Ishikawa (cell line): ENCODE data around the gene KIRREL3.

Experiments used
- CEBPB ChIP-seq: IDR thresholded peaks from 2 replicates; pipeline ENCODE4 v1.6.1; 2012
- CREB1 ChIP-seq: IDR thresholded peaks from 2 replicates; pipeline ENCODE4 v1.6.1; 2012; ENCODE audit warnings: low read depth
- EGR1 ChIP-seq: IDR thresholded peaks from 2 replicates; pipeline ENCODE4 v1.6.1; 2012
- EP300 ChIP-seq: IDR thresholded peaks from 2 replicates; pipeline ENCODE4 v1.6.1; 2012; ENCODE audit warnings: borderline replicate concordance
- FOXM1 ChIP-seq: IDR thresholded peaks from 2 replicates; pipeline ENCODE4 v1.6.1; 2012; ENCODE audit warnings: low read depth, borderline replicate concordance
- MAX ChIP-seq: IDR thresholded peaks from 2 replicates; pipeline ENCODE4 v1.6.1; 2012
- NFIC ChIP-seq: IDR thresholded peaks from 2 replicates; pipeline ENCODE4 v1.6.1; 2012
- RAD21 ChIP-seq: IDR thresholded peaks from 2 replicates; pipeline ENCODE4 v1.6.1; 2012; ENCODE audit warnings: low read depth
- REST ChIP-seq: IDR thresholded peaks from 2 replicates; pipeline ENCODE4 v1.6.1; 2012; ENCODE audit warnings: low read depth, mild to moderate bottlenecking
- TAF1 ChIP-seq: IDR thresholded peaks from 2 replicates; pipeline ENCODE4 v1.6.1; 2012; ENCODE audit warnings: low read depth, mild to moderate bottlenecking
- TCF12 ChIP-seq: IDR thresholded peaks from 2 replicates; pipeline ENCODE4 v1.6.1; 2012; ENCODE audit warnings: low read depth
- TEAD4 ChIP-seq: IDR thresholded peaks from 2 replicates; pipeline ENCODE4 v1.6.1; 2012
- USF1 ChIP-seq: IDR thresholded peaks from 2 replicates; pipeline ENCODE4 v1.6.1; 2012
- YY1 ChIP-seq: IDR thresholded peaks from 2 replicates; pipeline ENCODE4 v1.6.1; 2012; ENCODE audit warnings: low read depth
- ZBTB7A ChIP-seq: IDR thresholded peaks from 2 replicates; pipeline ENCODE4 v1.6.1; 2012; ENCODE audit warnings: low read depth

Gene KIRREL3

GRCh38 chr11:126480410-126481302, 519.9 kb downstream of the KIRREL3 start:
- no peak for TF ChIP-seq TEAD4
- peak; percentile 69 for TF ChIP-seq RAD21
- TF ChIP-seq CEBPB, result 0 out of 2 replicates have a peak, but pooled peaks have one; percentile 7
- TF ChIP-seq USF1, result no peak
- TF ChIP-seq MAX, result peak; percentile 86

GRCh38 chr11:126480015-126480409, 520.6 kb downstream of the KIRREL3 start:
- no peak for TF ChIP-seq TEAD4
- TF ChIP-seq TAF1, result no peak
- TF ChIP-seq EGR1, result no peak
- no peak for TF ChIP-seq RAD21
- TF ChIP-seq YY1, result no peak
- no peak for TF ChIP-seq FOXM1
- TF ChIP-seq CEBPB, result no peak
- TF ChIP-seq NFIC, result no peak

- no peak for TF ChIP-seq TCF12
- no peak for TF ChIP-seq REST
- TF ChIP-seq RAD21, result no peak
- no peak for TF ChIP-seq EP300
- no peak for TF ChIP-seq ZBTB7A
- TF ChIP-seq MAX, result no peak
- no peak for TF ChIP-seq CEBPB
- no peak for TF ChIP-seq TEAD4
- TF ChIP-seq EGR1, result no peak
- no peak for TF ChIP-seq FOXM1
- no peak for TF ChIP-seq USF1
- no peak for TF ChIP-seq TAF1
- no peak for TF ChIP-seq NFIC
- TF ChIP-seq CREB1, result no peak
- TF ChIP-seq YY1, result no peak
These were observed 521.2 kb downstream of the KIRREL3 start for GRCh38 chr11:126479178-126479930.

GRCh38 chr11:126478466-126478865, 522.1 kb downstream of the KIRREL3 start:
- TF ChIP-seq TEAD4 (no peak), YY1 (no peak), FOXM1 (no peak), EGR1 (no peak), REST (no peak), MAX (no peak), RAD21 (no peak)

- TF ChIP-seq YY1, result no peak
- no peak for TF ChIP-seq USF1
- TF ChIP-seq EP300, result no peak
- TF ChIP-seq REST, result no peak
- no peak for TF ChIP-seq RAD21
- no peak for TF ChIP-seq CEBPB
- no peak for TF ChIP-seq ZBTB7A
- no peak for TF ChIP-seq FOXM1
- TF ChIP-seq MAX, result no peak
- no peak for TF ChIP-seq CREB1
- no peak for TF ChIP-seq TCF12
- TF ChIP-seq EGR1, result no peak
- no peak for TF ChIP-seq NFIC
- no peak for TF ChIP-seq TEAD4
- no peak for TF ChIP-seq TAF1
These were observed 522.9 kb downstream of the KIRREL3 start for GRCh38 chr11:126477535-126478305.
